DOHH2 (cell line): ENCODE results near the gene SLC1A4.

ENCODE experiments used
- CTCF ChIP-seq: fragments of 200-600 bp; sonication (generic); IDR thresholded peaks from one replicate; pipeline ENCODE4 v1.5.1; 2014; ENCODE audit warnings: antibody characterized with exemption, mild to moderate bottlenecking, low read depth, low read length; ENCODE audit not compliant: poor library complexity, severe bottlenecking
- EZH2phosphoT487 ChIP-seq: fragments of 200-600 bp; sonication (generic); IDR thresholded peaks from 2 replicates; pipeline ENCODE4 v1.6.1; 2017; ENCODE audit warnings: borderline replicate concordance, mild to moderate bottlenecking, antibody characterized with exemption, low read length, moderate library complexity, mixed read lengths

- TF ChIP-seq EZH2phosphoT487 (no peak), CTCF (peak; percentile 17)
These were observed 48.1 kb upstream of the SLC1A4 start for GRCh38 chr2:64941143-64941542.
